ENCODE data around the gene AKAP6.

- TF ChIP-seq CTCF (IDR thresholded peaks at IDR 0.05) (no peak), POLR2A (IDR thresholded peaks at IDR 0.05) (no peak)
Observed at GRCh38 chr14:32422440-32422839, 93.3 kb downstream of the AKAP6 start.
